HK-2 (cell line): ENCODE measurements around the gene KRT71.
A peak's percentile ranks its signal among the peaks of the same experiment; 100 is the strongest.
"Not testable (repeated sequence)": the region's sequence is repeated elsewhere in the genome, so short reads cannot be mapped to it uniquely, and the experiment has no call there.

Experiments
- DNase-seq: peaks from one replicate; pipeline ENCODE4 v3.0.0-alpha.2; 2018; ENCODE audit not compliant: unreplicated experiment

Gene KRT71

DNA sequence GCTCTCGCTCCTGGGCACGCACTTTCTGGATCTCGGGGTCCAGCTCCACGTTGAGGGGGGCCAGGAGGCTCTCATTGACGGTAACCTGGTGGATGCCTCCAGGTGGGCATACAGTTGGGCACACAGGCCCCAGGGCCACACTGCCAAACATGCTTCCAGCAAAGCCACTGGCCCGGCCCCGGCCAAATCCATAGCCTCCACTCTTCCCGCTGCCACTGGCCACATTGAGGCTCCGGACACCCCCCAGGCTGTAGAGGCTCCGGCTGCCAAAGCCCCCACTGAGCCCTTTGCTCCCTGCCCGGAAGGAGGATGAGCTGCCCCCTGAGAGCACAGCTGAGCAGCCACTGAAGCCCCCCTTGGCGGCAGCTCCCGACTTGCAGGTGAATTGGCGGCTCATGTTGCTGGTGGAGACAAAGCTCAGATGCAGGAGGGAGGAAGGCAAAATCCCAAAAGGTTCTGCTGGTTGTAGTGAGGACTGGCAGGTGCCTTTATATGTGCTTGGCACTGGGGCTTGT lies at the start of gene KRT71:
TSS of gene KRT71 (minus strand) at position 465 of the 515 bp plus-strand sequence. CDS start at position 397, 68 bp downstream.
- no peak for DNase-seq

DNA sequence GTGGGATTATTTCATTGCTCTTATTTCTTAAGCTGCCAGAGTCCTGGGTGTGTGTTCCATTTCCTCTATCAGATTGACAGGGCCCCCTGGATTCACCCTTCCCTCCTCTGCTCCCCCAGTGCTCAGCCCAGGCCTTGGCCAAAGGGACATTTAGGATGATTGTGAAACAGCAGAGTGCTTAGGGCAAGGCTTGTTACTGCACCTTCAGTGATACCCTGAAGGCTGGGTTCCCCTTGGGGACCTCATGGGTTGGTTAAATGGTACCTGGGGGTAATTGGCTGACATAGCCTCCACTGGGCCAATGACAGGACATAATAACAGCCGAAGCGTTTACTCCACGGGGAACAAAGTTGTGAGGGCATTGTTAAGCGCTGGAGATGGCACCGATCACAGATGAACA lies 49.6 kb upstream of the KRT71 start:
- DNase-seq: no peak

GRCh38 chr12:52601671-52602070 lies 48.7 kb upstream of the KRT71 start:
- DNase-seq: no peak

DNA sequence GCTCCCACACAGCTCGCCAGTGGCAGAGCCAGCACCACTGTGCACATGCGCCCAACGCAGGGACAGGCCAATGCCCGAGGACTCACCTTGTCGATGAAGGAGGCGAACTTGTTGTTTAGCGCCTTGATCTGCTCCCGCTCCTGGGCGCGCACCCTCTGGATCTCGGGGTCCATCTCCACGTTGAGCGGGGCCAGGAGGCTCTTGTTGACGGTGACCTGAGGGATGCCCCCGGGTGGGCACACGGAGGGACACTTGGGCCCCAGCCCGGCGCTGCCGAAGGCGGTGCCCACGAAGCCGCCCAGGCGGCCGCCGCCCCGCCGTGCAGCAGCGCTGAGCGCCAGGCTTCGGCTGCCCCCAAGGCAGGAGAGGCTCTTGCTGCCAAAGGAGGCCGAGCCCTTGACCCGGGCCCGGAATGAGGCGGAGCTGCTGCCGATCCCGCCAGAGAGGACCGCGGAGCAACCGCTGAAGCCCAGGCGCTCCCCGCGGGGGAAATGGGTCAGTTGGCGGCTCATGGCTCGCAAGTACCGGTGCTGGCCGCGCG lies 48.1 kb upstream of the KRT71 start, which contains the start of gene KRT72:
TSS of gene KRT72 (minus strand) at position 523 of the 541 bp plus-strand sequence. CDS start at position 512, 11 bp downstream.
- DNase-seq: no peak

DNA sequence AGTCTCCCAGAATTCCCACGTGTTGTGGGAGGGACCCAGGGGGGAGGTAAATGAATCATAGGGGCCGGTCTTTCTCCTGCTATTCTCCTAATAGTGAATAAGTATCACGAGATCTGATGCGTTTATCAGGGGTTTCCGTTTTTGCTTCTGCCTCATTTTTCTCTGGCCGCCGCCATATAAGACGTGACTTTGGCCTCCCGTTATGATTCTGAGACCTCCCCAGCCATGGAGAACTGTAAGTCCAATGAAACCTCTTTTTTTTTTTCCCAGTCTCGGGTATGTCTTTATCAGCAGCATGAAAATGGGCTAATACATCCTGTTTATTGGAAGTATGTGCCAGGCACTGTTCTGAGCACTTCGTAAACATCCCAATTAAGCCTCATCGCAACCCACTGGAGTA lies 47.5 kb upstream of the KRT71 start:
- DNase-seq: no peak

GRCh38 chr12:52600071-52600470 lies 47.1 kb upstream of the KRT71 start:
- no peak for DNase-seq

- no peak for DNase-seq
These were observed 46.0 kb upstream of the KRT71 start for GRCh38 chr12:52598966-52599365.

- not testable (repeated sequence) for DNase-seq
These were observed 41.3 kb upstream of the KRT71 start for GRCh38 chr12:52594237-52594636.

- no peak for DNase-seq
These were observed 38.6 kb upstream of the KRT71 start for GRCh38 chr12:52591521-52591920.

GRCh38 chr12:52590021-52590420 lies 37.1 kb upstream of the KRT71 start:
- DNase-seq: no peak

DNA sequence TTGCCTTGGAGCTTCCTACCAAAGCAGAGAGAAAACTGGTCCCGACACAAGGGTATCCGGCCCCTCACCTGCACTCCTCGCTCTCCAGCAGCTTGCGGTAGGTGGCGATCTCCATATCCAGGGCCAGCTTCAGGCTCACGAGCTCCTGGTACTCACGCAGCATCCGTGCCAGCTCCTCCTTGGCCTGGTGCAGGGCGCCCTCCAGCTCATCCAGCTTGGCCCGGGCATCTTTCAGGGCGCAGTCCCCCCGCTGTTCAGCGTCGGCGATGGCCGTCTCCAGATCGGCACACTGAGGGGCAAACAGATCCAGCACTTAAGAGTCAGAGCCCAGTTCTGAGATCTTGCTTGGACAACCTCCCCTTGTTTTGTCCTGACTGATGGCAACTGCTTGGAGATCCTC lies 34.6 kb upstream of the KRT71 start:
- no peak for DNase-seq

- DNase-seq: no peak
These were observed 33.0 kb upstream of the KRT71 start for GRCh38 chr12:52585946-52586345.

DNA sequence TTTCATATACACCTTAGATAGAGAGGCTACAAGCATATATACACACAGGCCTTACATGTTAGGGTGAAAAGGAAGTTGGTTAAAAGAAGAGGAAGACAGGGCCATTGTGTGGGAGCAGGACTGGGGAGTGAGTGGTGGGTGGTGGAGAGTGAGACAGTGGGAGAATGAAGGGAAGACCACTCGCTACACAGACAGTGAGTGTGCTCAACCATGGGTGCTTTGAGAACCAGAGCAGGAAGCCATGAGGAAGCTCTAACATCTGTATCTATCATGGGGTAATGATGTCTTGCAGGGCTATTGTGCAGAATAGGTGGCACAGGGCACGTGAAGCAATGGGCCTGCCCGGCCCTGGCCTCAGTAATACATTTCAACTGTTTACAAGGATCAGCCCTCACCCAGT lies 32.1 kb upstream of the KRT71 start:
- no peak for DNase-seq

- no peak for DNase-seq
These were observed 31.3 kb upstream of the KRT71 start for GRCh38 chr12:52584156-52584682.

DNA sequence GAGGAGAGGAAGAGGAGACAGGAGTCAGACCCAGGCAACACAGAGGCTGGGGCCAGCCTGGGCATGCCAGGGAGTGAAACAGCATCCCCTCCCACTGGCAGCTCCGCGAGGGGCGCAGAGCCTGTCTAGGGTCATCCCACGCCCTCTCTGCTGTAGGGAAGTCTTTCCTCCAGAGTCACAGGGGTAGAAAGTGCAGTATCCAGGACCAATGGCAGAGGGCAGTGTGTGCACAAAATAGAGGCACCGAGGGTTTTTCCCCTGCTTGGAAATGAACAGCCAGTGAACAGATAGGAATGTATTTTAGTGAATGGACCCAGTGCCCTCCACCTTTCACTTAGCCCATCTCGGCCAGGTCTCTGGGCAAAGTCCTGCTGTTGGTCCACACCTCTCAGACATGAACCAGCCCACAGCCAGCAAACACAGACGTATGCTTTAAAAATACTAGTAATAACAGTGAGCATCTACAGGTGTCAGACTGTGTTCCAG lies 30.1 kb upstream of the KRT71 start:
- DNase-seq: peak; percentile 51

GRCh38 chr12:52582486-52582885 lies 29.5 kb upstream of the KRT71 start:
- no peak for DNase-seq

DNA sequence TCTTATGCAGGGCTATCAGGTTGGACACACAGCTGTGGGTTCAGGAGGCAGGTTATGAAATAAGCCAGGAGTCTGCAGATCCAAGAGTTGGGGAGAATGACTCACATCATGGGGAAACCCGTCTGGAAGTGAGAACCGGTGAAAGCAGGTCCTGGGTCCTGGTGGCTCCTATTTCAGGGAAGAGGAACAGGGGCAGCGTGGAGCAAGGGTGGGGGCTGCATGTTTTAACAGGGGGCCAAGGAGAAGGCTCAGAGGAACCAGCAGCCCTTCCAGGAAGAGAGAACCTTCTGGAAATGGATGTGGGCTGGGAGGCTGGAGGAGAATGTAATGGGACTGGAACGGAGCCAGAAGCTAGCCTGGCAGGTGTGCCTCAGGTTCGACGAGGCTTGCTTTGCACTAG lies 28.5 kb upstream of the KRT71 start:
- no peak for DNase-seq

GRCh38 chr12:52581066-52581465 lies 28.1 kb upstream of the KRT71 start:
- DNase-seq: no peak

- DNase-seq: no peak
These were observed 27.6 kb upstream of the KRT71 start for GRCh38 chr12:52580496-52580895.

DNA sequence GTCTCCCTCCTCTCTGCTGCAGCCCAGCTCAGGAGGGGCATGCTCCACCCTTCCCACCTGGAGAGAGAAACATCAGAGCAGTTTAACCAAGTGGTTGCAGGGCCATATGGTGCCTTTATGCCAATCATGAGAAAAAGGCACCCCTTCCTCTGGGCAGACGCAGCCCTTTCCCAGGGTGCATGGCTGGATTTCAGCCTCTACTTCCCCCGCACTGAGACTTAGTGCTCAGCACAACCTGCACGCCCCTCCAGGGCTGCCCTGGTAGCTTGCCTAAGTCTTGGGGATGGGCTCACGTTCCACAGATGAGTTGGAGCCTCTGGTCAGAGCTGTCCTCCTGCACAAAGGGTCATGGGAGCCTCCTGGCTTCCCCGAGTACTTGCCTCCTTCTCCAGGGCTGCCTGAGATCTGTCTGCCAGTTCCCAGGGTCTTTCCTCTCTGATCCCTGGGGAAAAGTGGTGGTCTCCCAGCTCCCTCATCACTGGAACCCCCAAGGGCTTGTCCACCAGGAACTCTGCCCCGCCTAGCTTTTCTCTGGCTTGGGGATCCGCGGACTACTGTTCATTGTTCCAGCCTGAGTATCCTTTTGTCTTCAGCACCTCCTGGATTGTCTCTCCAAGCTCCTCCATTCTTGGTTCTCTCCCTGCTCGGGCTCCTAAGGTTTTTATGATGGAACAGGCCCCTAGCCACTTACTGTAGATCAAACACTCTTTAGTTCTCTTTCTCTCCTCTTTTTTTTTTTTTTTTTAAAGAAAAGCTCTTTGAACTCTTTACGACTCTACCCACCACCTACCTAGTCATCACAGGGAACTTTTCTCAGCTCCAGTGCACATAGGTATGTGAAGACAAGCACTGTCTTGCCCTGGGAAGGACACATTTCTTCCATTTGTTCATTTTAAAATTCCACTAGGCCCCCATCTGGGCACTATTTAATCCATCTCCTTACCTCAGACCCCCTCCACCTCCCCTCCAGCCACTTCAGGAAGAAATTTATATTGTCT lies 26.8 kb upstream of the KRT71 start:
- no peak for DNase-seq

DNA sequence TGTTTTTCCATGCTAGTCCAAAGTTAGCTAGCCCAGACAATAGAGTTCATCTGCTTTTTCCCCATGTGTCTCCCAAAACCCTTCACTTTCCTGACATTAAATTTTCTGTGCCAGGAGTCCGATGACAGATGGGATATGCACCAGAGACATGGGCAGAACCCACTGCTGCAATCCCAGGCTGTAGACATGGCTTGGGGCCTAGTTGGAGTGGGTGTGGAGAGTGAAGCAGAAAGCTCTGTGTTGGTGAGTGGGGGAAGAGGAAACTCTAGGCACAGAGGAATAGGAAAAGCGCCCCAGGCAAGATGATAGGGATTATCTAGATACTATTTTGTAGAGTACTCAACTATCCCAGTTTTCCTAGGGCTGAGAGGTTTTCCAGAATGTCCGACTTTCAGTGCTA lies 25.5 kb upstream of the KRT71 start:
- DNase-seq: no peak

DNA sequence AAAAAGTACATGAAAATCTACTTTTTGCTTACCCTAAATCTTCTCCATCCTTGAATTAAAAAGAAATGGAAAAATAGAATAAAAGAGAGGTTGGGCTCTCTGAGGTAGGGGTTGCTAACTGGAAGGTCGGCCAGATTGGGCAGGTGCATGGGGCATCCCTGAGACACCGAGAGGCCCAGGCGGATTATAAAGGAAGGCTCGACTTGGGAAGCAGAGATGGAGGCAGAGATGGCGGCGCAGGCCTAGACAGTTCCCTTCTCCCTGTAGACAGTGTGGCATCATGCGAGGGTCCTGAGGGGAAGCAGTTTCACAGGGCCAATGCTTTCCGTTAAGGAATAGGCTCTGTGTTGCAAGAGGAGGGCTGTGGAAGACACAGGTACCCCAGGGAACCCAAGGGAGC lies 24.4 kb upstream of the KRT71 start:
- DNase-seq: no peak
